HG02588 (cell line): ENCODE measurements around the gene HS3ST5.
"Not testable (repeated sequence)": the region's sequence is repeated elsewhere in the genome, so short reads cannot be mapped to it uniquely, and the experiment has no call there.

Experiments used
- ATAC-seq: cut with Tn5 transposase; IDR thresholded peaks from one replicate; pipeline ENCODE4 v1.9.1; 2021; ENCODE audit warnings: mild to moderate bottlenecking, moderate library complexity; ENCODE audit not compliant: unreplicated experiment

HS3ST5 gene

DNA sequence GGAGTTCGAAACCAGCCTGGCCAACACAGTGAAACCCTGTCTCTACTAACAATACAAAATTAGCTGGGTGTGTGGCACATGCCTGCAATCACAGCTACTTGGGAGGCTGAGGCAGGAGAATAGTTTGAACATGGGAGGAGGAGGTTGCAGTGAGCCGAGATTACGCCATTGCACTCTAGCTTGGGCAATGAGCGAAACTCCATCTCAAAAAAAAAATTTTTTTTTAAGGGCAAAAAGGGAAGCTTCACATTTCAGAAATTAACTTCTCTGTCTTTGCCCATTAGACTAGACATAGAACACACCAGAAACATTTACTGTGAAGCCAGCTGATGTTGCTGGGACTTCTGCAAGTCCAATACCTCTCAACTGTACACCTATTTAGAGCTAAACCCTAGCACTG is 281.1 kb downstream of the HS3ST5 start:
- ATAC-seq: no peak

DNA sequence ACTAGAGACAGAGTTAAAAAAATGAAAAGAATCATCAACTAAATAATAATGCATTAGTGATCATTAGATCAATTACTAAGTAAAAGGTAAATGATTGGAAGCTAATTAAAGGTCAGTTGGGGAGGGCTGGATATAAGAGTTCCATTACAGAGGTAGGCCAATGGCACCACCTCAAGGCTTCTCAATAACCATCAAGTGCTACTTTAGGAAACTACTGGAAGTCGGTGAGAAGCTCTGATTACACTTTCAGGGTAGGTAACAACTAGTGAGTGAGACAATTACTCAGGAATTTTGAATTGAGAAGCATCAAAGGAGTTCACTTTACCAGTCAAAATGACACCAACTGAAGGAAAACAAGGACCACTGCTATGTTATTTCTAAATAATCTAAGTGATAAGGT is 281.7 kb downstream of the HS3ST5 start:
- ATAC-seq: no peak

DNA sequence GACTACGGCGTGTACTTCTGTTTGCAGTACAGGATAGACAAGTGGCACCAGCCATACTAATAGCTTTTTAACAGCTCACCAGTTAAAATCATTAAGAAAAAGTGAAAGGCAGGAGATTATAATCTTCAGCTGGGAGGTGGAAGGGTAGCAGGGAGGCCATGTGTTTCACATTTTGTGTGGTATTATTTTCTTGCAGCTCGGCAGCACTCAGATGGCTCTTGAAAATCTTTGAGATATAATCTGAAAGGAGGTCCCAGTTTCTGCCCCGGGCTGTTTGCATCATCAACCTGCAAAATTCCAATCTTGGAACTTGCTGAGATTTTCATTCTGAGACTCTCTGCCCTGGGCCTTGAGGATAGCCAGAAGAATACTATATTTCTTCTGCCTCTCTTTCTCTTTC is 284.4 kb downstream of the HS3ST5 start:
- ATAC-seq: no peak

DNA sequence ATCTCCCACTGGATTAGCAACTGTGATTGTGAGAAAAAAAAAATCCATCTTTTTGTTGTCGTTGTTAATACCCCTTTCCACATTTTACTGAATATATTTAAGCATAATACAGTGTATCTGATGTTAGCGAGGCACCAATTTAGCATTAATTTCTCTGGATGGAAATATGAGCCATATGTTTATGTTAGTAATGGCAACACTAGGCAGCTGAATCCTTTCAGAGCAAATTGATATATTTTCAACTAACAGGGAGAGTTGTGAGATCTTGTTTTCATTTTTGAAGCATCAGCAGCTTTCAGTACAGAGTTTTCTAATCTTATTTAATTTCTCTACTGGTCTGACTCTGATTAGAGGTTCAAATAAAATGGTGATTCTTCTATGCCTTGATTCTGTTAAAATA is 287.1 kb downstream of the HS3ST5 start:
- ATAC-seq: no peak

DNA sequence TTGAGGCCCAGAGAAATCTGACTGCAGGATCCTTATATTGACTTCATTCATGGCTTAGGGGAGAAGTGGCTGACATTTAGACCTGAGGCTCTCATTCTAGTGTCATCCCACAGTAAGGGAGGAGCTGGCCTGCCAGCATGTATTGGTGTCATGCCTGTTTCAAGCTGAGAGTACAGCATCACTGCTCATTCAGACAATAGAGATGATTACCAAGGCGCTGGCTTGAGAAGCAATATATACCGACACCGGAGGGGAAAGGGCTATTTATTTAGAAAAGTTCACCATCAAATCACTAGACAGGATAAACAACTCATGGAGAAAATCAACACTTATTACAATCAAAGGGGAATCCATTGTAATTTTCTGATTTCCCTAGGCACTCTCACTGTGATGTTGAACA is 287.5 kb downstream of the HS3ST5 start:
- ATAC-seq: no peak

DNA sequence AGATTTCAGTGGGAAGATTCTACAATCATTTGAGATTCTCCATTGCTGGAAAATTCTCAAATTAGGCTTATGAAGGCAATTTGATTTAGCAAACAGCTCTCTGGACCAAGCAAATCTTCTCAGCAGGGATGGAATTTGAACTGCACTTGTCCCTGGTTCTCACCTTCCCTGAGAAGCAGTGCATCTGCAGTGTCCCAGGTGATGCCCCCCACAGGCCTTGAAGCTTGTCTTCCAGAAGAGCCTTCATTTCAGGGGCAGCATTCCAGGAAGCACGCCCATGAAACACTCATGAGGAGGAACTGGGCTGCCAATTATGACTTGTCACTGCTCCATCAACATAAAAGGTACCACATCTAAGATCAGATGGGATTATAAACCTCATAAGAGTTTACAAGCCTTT is 289.0 kb downstream of the HS3ST5 start:
- ATAC-seq: no peak

DNA sequence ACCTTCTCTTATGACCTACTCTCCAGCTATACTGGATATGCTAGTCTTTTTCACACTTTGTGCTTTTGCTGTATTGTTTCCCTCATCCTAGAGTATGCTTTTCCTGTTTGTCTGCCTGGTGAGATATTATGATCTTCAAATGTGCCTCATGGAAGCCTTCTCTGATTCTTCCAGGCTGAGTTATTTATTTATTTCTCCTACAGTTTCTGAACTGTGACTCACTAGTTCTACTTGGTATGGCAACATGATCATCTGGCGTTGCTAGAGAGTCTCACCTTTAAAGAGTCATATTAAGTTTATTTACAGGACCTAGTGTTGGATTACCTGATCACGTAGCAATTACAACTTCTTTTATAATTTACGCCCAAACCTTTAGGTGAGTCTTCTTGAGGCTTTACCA is 290.7 kb downstream of the HS3ST5 start:
- ATAC-seq: no peak

DNA sequence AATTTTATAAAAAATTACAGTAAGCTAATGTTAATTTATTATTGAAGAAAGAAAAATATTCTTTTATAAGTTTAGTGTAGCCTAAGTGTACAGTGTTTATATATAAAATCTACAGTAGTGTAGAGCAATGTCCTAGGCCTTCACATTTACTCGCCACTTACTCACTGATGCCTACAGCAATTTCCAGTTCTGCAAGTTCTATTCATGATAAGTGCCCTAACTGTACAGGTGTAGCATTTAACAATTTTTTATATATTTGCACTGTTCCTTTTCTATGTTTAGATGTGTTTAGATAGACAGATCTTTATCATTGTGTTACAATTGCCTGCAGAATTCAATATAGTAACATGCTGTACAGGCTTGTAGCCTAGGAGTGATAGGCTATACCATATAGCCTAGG is 291.8 kb downstream of the HS3ST5 start:
- no peak for ATAC-seq

DNA sequence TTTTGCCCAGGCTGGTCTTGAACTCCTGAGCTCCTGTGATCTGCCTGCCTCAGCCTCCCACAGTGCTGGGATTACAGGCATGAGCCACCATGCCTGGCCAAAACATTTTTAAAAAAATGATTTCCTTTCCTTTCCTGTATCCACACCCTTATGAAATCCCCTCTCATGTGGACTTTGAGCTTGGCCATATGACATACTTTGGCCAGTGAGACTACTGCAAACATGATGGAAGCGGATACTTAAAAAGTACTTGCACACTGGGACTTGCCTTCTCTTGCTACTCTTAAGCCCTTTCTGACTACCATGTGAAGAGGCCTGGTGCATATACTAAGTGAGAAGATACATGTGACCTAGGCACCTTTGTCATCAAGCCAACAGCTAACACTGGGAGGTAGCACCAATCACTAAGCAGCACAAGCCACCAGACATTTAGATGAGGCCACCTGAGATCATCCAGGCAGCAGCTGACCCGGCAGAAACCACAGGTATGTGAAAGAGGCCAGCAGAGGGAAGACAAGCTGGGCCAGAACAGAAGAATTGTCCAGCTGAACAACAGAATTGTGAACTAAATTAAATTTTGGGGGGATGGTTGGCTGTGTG is 293.4 kb downstream of the HS3ST5 start:
- no peak for ATAC-seq

DNA sequence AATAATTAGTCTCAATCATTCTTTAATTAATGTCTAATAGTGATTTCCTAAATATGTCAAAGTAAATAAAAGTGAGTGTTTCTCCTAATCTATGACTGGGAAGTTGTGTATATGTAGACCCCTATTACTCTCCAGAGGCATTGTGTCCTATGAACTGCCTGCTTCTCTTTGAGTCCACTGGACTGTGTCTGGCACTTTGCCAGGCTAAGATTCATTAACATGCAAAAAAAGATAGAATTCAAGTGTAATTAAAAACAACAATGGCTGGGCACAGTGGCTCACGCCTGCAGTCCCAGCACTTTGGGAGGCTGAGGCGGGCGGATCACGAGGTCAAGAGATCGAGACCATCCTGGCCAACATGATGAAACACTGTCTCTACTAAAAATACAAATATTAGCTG is 298.3 kb downstream of the HS3ST5 start:
- ATAC-seq: not testable (repeated sequence)

DNA sequence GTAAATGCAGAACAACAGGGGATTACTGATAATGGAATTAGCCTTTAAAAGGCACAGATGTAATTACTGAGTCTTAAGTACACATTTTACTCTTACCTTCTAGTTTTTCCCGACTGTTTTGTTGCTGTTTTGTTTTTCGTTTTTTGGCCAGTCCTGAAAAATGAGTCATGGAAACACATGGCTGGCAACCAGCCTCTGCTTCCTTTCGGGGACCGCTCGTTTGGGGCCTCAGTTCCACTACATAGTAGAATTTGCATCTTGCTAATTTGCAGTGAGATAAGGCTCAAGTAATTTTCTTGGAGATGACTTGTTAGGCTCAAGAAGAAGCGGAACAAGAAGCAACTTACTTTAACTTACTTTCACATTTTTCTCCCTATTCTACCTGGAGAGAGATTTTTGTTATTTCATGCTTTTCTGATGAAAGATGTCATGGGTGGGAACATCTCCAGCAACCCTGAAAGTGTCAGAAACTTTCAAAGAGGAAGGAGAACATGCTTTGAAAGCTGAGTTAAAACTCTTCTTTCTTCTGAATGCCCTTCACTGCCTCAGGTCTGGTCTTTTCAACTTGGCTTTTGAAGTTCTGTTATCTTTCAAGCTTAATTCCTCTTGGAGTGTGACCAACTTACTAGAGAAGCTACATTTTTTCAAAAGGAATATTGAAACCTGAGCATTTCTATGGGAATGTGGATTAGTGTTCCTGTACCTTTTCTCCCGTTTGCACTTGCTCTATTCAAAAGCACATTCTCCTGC is 300.4 kb downstream of the HS3ST5 start:
- no peak for ATAC-seq

DNA sequence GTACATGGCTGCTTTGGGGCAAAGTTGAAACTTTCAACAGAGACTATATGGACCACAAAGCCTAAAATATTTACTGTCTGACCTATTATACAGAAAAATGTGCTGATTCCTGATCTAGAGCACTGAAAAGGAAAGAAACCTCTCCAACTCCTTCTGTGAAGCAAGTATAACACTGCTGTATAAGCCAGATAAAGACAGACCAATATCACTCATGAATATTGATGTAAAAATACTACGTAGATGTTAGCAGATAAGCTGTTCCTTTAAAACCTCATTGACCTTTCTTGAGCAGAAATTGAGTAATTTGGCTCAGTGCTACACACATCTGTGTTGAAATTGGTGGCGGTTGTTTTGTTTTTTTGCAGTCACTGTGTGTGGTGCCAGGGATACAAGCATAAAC is 302.0 kb downstream of the HS3ST5 start:
- no peak for ATAC-seq

DNA sequence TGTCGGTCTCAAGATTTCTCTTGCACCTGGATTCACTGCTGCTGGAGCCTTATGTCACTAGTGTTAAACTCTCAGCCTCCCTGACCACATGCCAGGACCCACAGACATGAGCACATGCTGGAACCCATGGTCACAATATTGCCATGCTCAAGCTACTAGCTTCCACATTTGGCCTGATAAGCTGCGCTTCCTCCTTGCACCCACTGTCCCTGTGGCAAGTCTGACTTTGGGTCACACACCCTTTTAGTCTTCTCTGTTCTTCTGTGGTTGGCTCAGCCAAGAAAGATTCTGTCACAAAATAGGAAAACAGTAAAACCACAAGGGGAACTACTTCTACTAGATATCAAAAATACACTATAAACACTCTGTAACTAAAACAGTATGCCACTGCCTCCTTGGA is 303.0 kb downstream of the HS3ST5 start:
- ATAC-seq: no peak

DNA sequence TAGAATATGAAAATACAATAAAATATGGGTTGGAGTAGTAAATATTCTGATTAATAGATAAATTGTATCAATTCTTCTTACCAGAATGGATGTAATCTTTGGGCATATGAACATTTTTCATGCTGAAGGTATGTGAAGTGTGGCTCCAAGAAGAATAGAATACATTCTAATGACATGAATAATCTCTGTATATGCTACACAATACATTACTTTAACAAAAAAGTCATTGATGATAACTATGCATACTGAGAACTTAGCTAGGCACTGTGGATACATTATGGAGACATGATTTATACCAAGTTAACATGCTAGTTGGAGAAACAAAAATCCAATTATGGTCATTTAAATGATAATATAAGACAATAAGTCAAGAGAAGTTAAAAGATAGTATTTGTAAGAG is 309.2 kb downstream of the HS3ST5 start:
- ATAC-seq: no peak

DNA sequence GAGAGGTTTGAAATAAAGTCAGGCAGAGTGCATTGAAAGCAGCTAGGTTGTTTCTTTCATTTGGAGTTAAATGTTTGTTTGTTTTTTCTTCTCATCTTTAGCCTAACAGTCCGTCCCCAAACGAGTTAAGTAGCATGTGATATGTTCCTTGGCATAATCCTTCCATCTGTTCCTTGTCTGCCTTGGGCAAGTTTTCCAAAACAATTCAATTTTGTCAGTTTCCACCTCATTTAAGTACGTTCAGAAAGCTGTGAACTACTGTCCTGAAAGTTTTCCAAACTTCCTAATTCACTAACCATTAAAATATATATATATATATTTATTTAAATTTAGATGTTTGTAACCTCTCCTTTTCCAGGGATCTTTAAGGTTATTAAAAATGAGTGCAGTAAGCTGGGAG is 310.1 kb downstream of the HS3ST5 start:
- no peak for ATAC-seq

DNA sequence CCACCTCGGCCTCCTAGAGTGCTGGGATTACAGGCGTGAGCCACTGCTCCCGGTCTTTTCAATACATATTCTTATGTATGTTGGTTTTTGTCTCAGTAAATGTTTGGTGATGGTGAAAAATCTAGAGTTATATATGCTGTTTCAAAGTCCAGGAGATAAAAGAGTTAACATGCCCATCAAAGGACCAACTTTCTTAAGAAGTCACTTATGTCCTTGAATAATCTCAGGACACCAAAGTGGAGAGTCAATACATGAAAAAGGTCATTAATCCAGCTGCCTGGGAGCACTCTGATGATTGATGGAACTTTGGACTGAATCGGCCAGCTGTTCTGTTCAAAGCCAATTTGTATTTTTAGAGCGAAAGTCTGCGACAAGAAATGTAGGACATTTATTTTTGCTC is 312.1 kb downstream of the HS3ST5 start:
- no peak for ATAC-seq

DNA sequence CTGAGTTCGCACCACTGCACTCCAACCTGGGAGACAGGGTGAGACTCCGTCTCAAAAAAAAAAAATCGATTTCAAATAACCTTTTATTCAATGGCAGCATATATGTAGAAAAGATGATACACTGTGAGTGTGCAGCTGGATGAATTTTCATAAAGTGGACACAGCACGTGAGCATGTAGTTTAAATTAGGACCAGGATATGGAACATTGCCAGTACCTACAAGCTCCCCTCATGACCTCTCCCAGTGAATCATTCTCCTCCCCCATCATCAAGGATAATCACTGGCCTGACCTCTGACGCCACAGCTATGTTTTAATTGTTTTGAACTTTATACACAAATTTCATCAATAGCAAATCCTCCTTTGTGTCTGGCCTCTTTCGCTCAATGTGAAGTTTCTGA is 318.1 kb downstream of the HS3ST5 start:
- no peak for ATAC-seq

DNA sequence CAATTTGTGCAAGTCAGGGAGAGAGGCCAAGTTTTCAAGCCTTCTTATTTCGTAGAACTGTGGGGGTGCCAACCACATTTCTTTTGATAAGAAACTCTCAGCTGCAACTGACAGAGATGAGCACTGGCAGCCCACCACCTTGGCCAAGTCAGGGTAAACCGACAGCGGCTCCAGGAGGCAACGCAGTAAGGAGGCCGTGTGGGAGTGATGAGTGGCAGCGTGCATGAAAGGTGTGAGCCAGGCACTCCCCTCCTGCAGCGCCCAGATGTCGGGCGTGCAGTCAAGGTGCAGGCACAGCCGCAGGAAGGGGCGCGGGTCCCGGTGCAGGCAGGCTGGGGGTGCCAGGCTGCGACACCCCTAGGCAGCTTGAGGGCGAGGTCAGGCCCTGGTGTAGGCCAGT is 322.6 kb downstream of the HS3ST5 start:
- no peak for ATAC-seq

DNA sequence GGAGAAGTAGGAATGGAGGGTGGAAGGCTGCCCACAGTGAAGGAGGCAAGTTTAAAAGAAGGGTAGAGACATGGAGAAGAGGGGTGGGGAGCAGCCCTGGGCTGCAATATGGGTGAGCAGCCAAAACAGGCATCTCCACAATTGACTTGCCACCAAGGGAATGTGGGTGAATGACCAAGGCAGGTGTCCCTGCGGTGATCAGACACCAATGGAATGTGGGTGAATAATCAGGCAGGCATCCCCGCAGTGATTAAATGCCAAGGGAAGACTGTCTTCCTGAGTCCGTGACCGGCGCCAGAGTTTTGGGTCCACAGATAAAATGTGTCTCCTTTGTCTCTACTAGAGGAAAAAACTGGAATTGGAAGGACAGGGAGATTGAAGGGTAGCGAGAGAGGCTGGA is 325.7 kb downstream of the HS3ST5 start:
- ATAC-seq: not testable (repeated sequence)

DNA sequence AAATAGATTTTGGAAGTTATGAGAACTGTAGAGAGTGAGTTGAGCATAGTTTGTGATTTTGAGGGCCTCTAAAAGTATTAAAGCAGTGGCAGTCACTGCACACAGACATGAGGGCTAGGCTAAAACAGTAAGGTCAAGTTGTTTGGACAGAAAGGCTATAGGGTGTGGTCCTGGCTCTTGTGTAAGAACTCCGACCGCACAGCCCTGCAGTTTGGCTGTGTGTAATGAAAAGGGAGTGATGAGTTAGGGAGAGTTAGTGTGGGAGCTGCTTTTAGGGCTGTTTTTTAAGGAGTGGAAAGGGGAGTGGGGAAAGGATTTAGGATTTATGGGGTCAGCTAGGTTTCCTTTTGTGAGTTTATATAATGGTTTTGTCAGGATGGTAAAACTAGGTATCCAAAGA is 328.7 kb downstream of the HS3ST5 start:
- ATAC-seq: not testable (repeated sequence)

DNA sequence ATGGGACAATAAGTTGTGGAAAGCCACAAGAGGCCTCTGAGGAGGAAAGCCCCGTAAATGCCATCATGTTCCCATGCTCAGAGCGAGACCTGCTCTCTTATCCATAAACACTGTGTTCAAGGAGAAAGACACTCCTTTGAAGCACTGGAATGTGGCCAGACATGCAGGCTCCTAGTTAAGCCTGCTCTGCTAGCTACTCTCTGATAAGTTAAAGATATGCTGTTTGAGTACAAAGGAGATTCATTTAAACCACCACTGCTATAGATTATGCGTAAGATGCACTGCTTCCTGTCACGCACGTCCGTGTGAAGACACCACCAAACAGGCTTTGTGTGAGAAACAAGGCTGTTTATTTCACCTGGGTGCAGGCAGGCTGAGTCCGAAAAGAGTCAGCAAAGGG is 331.3 kb downstream of the HS3ST5 start:
- not testable (repeated sequence) for ATAC-seq

DNA sequence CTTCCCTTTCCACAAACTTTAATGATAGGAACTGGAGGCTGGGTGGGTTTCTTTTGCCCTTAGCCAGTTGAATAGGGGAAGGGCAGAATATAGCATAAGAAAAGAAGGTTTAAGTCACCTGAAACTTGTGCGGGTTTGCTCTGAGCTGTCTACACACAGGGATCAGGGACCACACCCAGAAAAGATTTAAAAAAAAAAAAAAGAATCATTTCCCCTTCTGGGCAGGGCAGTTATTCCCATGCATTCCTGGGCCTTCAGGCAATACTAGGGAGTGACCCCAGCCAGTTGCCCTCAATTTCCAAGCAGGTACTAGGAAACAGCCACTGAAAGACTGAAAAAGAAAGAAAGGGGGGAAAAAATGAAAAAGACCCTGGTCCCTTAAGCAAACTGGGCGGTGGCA is 332.3 kb downstream of the HS3ST5 start:
- ATAC-seq: no peak

DNA sequence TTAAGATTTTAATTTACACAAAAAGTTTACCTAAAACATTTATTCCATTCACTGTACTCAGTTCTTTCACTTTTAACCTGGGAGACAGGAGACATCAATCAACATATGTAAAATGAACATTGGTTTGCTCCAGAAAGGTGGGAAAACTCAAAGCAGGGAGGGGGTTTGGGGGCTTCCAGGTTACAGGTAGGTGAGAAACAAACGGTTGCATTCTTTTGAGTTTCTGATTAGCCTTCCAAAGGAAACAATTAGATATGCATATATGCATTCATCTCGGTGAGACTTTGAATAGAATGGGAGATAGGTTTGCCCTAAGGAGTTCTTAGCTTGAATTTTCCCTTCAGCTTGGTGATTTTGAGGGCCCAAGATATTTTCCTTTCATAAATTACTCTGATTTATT is 333.6 kb downstream of the HS3ST5 start:
- no peak for ATAC-seq
